Neural cell (in vitro differentiated cells): ENCODE data around the gene POLR3K. TPM values are rescaled to one million over a fixed set of nuclear protein-coding genes. Genes with fewer than 3 reads are reported as not detected.

Experiments
- H2AFZ ChIP-seq: fragments of 200-600, 300-800 bp; sonication (generic), shearing (Covaris generic); 2 replicates; pipeline ENCODE4 v1.6.0; 2014; ENCODE audit warnings: low read depth, mild to moderate bottlenecking, antibody characterized with exemption, low read length, moderate library complexity
- H3F3A ChIP-seq: fragments of 200-600 bp; shearing (Covaris generic); 2 replicates; pipeline ENCODE4 v1.6.1; 2016; ENCODE audit warnings: mild to moderate bottlenecking, moderate library complexity, mixed read lengths, antibody characterized with exemption, low read length; ENCODE audit not compliant: insufficient read depth, poor library complexity, severe bottlenecking
- H3K27ac ChIP-seq: fragments of 200-600, 300-800 bp; sonication (generic), shearing (Covaris generic); 2 replicates; pipeline ENCODE4 v1.5.1; 2014; ENCODE audit warnings: mild to moderate bottlenecking, low read length, moderate library complexity
- H3K27me3 ChIP-seq: fragments of 300-800, 200-600 bp; sonication (generic), shearing (Covaris generic); 2 replicates; pipeline ENCODE4 v1.6.0; 2014; ENCODE audit warnings: mild to moderate bottlenecking, low read depth, low read length, moderate library complexity; ENCODE audit not compliant: insufficient read depth
- H3K36me3 ChIP-seq: fragments of 300-800, 200-600 bp; sonication (generic), shearing (Covaris generic); 2 replicates; pipeline ENCODE4 v1.5.1; 2014; ENCODE audit warnings: mild to moderate bottlenecking, antibody characterized with exemption, low read length, moderate library complexity; ENCODE audit not compliant: insufficient read depth
- H3K4me2 ChIP-seq: fragments of 300-800, 200-600 bp; sonication (generic), shearing (Covaris generic); 2 replicates; pipeline ENCODE4 v1.6.0; 2014; ENCODE audit warnings: mild to moderate bottlenecking, low read length
- H3K4me3 ChIP-seq: fragments of 300-800, 200-600 bp; sonication (generic), shearing (Covaris generic); 2 replicates; pipeline ENCODE4 v1.5.1; 2014; ENCODE audit warnings: mild to moderate bottlenecking, low read length, moderate library complexity
- H3K79me2 ChIP-seq: fragments of 200-600 bp; shearing (Covaris generic); replicated peaks from 2 replicates; pipeline ENCODE4 v1.6.0; 2014; ENCODE audit warnings: mild to moderate bottlenecking, low read length, moderate library complexity; ENCODE audit not compliant: insufficient read depth
- H3K9ac ChIP-seq: fragments of 300-800, 200-600 bp; sonication (generic), shearing (Covaris generic); 2 replicates; pipeline ENCODE4 v1.6.1; 2016; ENCODE audit warnings: mild to moderate bottlenecking, low read length, mixed read lengths
- H3K9me2 ChIP-seq: fragments of 200-600 bp; shearing (Covaris generic); 2 replicates; pipeline ENCODE4 v1.6.1; 2016; ENCODE audit warnings: mild to moderate bottlenecking, low read length, mixed read lengths; ENCODE audit not compliant: insufficient read depth
- H3K9me3 ChIP-seq: fragments of 200-600, 300-800 bp; sonication (generic), shearing (Covaris generic); 2 replicates; pipeline ENCODE4 v1.6.1; 2016; ENCODE audit warnings: mild to moderate bottlenecking, mixed run types, low read length, moderate library complexity, mixed read lengths
- H4K20me1 ChIP-seq: fragments of 200-600 bp; shearing (Covaris generic); 2 replicates; pipeline ENCODE4 v1.6.1; 2016; ENCODE audit warnings: mild to moderate bottlenecking, mixed run types; ENCODE audit not compliant: insufficient read depth
- CTCF ChIP-seq: fragments of 450-650 bp; IDR thresholded peaks from 2 replicates; pipeline ENCODE4 v1.5.1; 2014; ENCODE audit warnings: antibody characterized with exemption, mild to moderate bottlenecking, moderate library complexity; ENCODE audit not compliant: poor library complexity, severe bottlenecking
- EP300 ChIP-seq: fragments of 450-650 bp; conservative IDR thresholded peaks from 2 replicates; pipeline ENCODE4 v1.6.1; 2014; ENCODE audit warnings: antibody characterized with exemption, mild to moderate bottlenecking, moderate library complexity; ENCODE audit not compliant: poor library complexity, severe bottlenecking
- EZH2 ChIP-seq: fragments of 200-600, 300-800 bp; shearing (Covaris generic), sonication (generic); IDR thresholded peaks from 2 replicates; pipeline ENCODE4 v1.6.1; 2014; ENCODE audit warnings: antibody characterized with exemption, low read length, borderline replicate concordance, mild to moderate bottlenecking; ENCODE audit not compliant: insufficient read depth, poor library complexity, severe bottlenecking
- MXI1 ChIP-seq: fragments of 450-650 bp; conservative IDR thresholded peaks from 2 replicates; pipeline ENCODE4 v1.6.1; 2014; ENCODE audit warnings: antibody characterized with exemption, mild to moderate bottlenecking; ENCODE audit not compliant: poor library complexity, severe bottlenecking
- POLR2AphosphoS5 ChIP-seq: IDR thresholded peaks from 2 replicates; pipeline ENCODE4 v1.6.1; 2012
- RAD21 ChIP-seq: fragments of 450-650 bp; conservative IDR thresholded peaks from 2 replicates; pipeline ENCODE4 v1.6.1; 2014; ENCODE audit warnings: antibody characterized with exemption, mild to moderate bottlenecking, moderate library complexity
- SMC3 ChIP-seq: fragments of 450-650 bp; conservative IDR thresholded peaks from 2 replicates; pipeline ENCODE4 v1.6.1; 2014; ENCODE audit warnings: antibody characterized with exemption, mild to moderate bottlenecking, moderate library complexity; ENCODE audit not compliant: poor library complexity
- polyA plus RNA-seq: library from polyadenylated mRNA; depleted of rRNA; stranded (reverse); fragments of >200 nt; gene quantifications from 2 replicates; pipeline ENCODE4 v1.2.3, GENCODE V29; 2014
- small RNA-seq, 3 experiments: library from RNA; depleted of rRNA; stranded (forward); fragments of <200 nt; gene quantifications; one replicate each; pipeline ENCODE3, GENCODE V24; 2012

POLR3K gene
- polyA plus RNA-seq, 1 donor from 2014 or later = 7.1 TPM

- Histone ChIP-seq H3F3A (no peaks in the 10 kb centered on the region), H3K4me2 (no peak overlapping the region), H3K9me3 (no peaks in the 10 kb centered on the region), H3K27ac (no peak overlapping the region), H3K4me3 (no peak overlapping the region), H3K79me2 (no peaks in the 10 kb centered on the region), H3K36me3 (no peaks in the 10 kb centered on the region), H4K20me1 (no peaks in the 10 kb centered on the region), H2AFZ (no peak overlapping the region), H3K27me3 (no peaks in the 10 kb centered on the region), H3K9me2 (no peaks in the 10 kb centered on the region), H3K9ac (no peak overlapping the region)
- TF ChIP-seq RAD21 (no peak), SMC3 (no peak), MXI1 (no peak), EP300 (no peak), EZH2 (no peak), POLR2AphosphoS5 (no peak), CTCF (no peak)
These were observed 43.3 kb downstream of the POLR3K start for GRCh38 chr16:9903-10665.

Small RNAs within 50 kb of the gene (small RNA-seq; reads per million reads assigned to genes)
- gene MIR6859-4 (0 reads per million in 3 experiments), gene Z69720.2 (0 reads per million in 3 experiments)

Other genes starting within 250 kb of the POLR3K start
- gene SNRNP25, start 220 bp upstream of the POLR3K start, polyA plus RNA-seq = 45.3 and 46.4 TPM in 2 replicates
- 0.21 and 1.0 TPM in 2 replicates for gene RHBDF1, start 19.0 kb upstream of the POLR3K start, polyA plus RNA-seq
- 70.9 and 102 TPM in 2 replicates for gene MPG, start 24.6 kb upstream of the POLR3K start, polyA plus RNA-seq
- 6.1 and 11.5 TPM in 2 replicates for gene NPRL3, start 85.1 kb upstream of the POLR3K start, polyA plus RNA-seq
- not detected in 2 replicates for gene HBZ, start 99.0 kb upstream of the POLR3K start, polyA plus RNA-seq
- gene HBM, start 112.4 kb upstream of the POLR3K start, polyA plus RNA-seq = not detected in 2 replicates
- gene HBA2, start 119.3 kb upstream of the POLR3K start, polyA plus RNA-seq = not detected in 2 replicates
- not detected in 2 replicates for gene HBA1, start 123.1 kb upstream of the POLR3K start, polyA plus RNA-seq
- 3.9 and 4.5 TPM in 2 replicates for gene HBQ1, start 126.9 kb upstream of the POLR3K start, polyA plus RNA-seq
- gene LUC7L, start 175.8 kb upstream of the POLR3K start, polyA plus RNA-seq = 564 and 580 TPM in 2 replicates
- gene FAM234A, start 181.2 kb upstream of the POLR3K start, polyA plus RNA-seq = 29.9 and 31.7 TPM in 2 replicates
- gene RGS11, start 222.3 kb upstream of the POLR3K start, polyA plus RNA-seq = 3.5 and 4.7 TPM in 2 replicates
- 176 and 247 TPM in 2 replicates for gene ARHGDIG, start 227.0 kb upstream of the POLR3K start, polyA plus RNA-seq
- 109 and 142 TPM in 2 replicates for gene PDIA2, start 229.6 kb upstream of the POLR3K start, polyA plus RNA-seq